BLaER1 (cell line): Measurements from ENCODE around the gene PLD1.
"Not testable (repeated sequence)": the region's sequence is repeated elsewhere in the genome, so short reads cannot be mapped to it uniquely, and the experiment has no call there.

Experiments
- H3K27ac ChIP-seq: shearing (Covaris generic); formaldehyde crosslinking; 2 replicates; pipeline ENCODE4 v1.8.1; 2022
- H3K27me3 ChIP-seq: shearing (Covaris generic); formaldehyde crosslinking; 2 replicates; pipeline ENCODE4 v1.8.1; 2022
- H3K36me3 ChIP-seq: shearing (Covaris generic); formaldehyde crosslinking; 2 replicates; pipeline ENCODE4 v1.8.1; 2022
- H3K4me1 ChIP-seq: shearing (Covaris generic); formaldehyde crosslinking; 2 replicates; pipeline ENCODE4 v1.8.1; 2022
- H3K4me2 ChIP-seq: shearing (Covaris generic); formaldehyde crosslinking; 2 replicates; pipeline ENCODE4 v1.8.1; 2022
- H3K4me3 ChIP-seq: shearing (Covaris generic); formaldehyde crosslinking; 2 replicates; pipeline ENCODE4 v1.8.1; 2022
- H3K9ac ChIP-seq: shearing (Covaris generic); formaldehyde crosslinking; 2 replicates; pipeline ENCODE4 v1.8.1; 2022
- H3K9me3 ChIP-seq: shearing (Covaris generic); formaldehyde crosslinking; 2 replicates; pipeline ENCODE4 v1.8.1; 2022
- H4K20me1 ChIP-seq: shearing (Covaris generic); formaldehyde crosslinking; 2 replicates; pipeline ENCODE4 v1.8.1; 2022
- Cebpa-rat ChIP-seq: shearing (Covaris generic); IDR thresholded peaks from 2 replicates; pipeline ENCODE4 v1.8.1; 2022

The PLD1 gene

DNA sequence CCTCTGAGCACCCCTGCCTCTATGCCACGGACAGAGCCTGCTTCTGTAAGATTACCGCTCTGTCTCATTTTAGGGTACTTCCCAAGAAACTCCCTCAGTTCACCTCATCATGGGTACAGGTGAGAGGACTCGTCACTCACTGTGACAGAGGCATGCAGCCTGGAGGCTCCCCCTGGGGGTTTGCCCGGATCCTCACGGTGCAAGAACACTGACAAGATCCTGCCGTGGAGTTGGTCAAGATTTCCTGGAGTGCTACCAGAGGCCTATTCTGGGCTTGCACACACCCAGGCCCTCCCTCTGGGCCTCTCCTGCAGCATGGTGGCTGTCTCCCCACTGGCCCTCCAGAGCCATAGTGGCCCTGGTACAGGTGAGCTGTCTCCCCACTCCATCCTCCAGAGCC, 247.0 kb downstream of the PLD1 start:
- TF ChIP-seq Cebpa-rat, result no peak
- Histone ChIP-seq H3K9ac (no peak overlapping the region), H3K36me3 (no peaks in the 10 kb centered on the region), H3K27ac (no peak overlapping the region), H3K9me3 (no peaks in the 10 kb centered on the region), H3K4me1 (no peaks in the 10 kb centered on the region), H4K20me1 (no peaks in the 10 kb centered on the region), H3K27me3 (no peaks in the 10 kb centered on the region), H3K4me3 (no peak overlapping the region), H3K4me2 (no peak overlapping the region)

DNA sequence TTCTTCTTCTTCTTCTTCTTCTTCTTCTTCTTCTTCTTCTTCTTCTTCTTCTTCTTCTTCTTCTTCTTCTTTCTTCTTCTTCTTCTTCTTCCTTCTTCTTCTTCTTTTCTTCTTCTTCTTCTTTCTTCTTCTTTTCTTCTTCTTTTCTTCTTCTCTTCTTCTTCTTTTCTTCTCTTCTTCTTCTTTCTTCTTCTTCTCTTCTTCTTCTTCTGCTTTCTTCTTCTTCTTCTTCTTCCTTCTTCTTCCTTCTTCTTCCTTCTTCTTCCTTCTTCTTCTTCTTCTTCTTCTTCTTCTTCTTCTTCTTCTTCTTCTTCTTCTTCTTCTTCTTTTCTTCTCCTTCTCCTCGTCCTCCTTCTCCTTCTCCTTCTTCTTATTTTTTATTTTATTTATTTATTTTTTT, 247.8 kb downstream of the PLD1 start:
- not testable (repeated sequence) for H3K9ac ChIP-seq, H4K20me1 ChIP-seq, H3K27ac ChIP-seq, H3K27me3 ChIP-seq, H3K36me3 ChIP-seq, H3K4me3 ChIP-seq, H3K4me1 ChIP-seq, H3K9me3 ChIP-seq, H3K4me2 ChIP-seq

DNA sequence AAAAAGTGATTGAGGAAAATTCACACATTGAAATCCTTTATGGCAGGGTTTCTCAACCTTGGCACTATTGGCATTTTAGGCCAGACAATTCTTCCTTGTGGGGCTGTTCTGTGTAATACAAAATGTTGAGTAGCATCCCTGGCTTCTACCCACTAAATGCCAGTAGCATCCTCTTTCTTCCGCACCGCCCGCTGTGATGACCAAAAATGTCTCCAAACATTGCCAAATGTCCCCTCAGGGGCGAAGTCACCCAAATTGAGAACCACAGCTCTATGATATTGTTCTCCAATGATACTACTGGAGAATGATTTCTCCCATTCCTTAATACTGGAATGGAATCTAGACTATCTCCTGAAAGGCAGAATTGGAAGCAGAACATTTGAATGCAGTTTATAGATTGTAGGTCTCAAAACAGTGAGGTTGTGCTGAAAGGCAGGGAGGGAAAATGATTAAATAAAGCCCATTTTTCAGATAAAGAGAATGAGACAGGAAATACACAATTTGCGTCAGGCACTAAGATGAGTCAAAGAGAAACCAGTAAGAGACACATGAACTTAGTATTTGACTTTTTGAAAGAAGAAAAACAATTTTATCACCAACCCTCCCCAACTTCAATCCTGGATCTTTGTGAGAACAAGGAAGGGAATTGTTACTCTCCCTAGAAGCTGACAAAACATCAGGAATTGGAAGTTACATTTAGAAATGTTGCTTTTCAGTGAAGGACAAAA, 248.5 kb downstream of the PLD1 start:
- Histone ChIP-seq H3K36me3 (no peaks in the 10 kb centered on the region), H3K4me3 (no peak overlapping the region), H4K20me1 (no peaks in the 10 kb centered on the region), H3K4me2 (no peak overlapping the region), H3K27ac (no peak overlapping the region), H3K27me3 (no peaks in the 10 kb centered on the region), H3K4me1 (no peaks in the 10 kb centered on the region), H3K9ac (no peak overlapping the region), H3K9me3 (no peaks in the 10 kb centered on the region)
- no peak for TF ChIP-seq Cebpa-rat

DNA sequence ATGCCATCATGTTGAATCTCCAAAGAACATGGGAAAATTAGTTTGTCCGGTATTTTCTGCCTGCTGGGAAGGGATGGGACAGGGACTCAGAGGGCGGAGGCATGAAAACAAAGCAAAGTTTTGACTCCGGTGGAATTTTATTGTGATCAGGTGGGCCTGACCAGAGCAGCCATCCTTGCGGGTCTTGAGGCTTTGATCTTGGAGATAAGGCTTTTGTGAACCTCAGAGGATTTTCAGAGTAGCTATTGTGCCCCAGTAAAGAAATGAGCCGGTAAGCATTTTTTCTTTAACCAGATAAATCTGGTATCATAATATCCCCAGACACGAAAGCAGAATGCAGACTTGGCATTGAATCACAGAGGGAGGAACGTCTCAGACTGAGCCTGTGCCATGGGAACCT, 250.7 kb downstream of the PLD1 start:
- H3K9ac ChIP-seq, result no peak overlapping the region
- TF ChIP-seq Cebpa-rat, result no peak
- H3K36me3 ChIP-seq, result no peaks in the 10 kb centered on the region
- H3K4me2 ChIP-seq, result no peak overlapping the region
- no peaks in the 10 kb centered on the region for H3K4me1 ChIP-seq
- no peaks in the 10 kb centered on the region for H3K27me3 ChIP-seq
- H3K4me3 ChIP-seq, result no peak overlapping the region
- H4K20me1 ChIP-seq, result no peaks in the 10 kb centered on the region
- no peaks in the 10 kb centered on the region for H3K9me3 ChIP-seq
- no peak overlapping the region for H3K27ac ChIP-seq

DNA sequence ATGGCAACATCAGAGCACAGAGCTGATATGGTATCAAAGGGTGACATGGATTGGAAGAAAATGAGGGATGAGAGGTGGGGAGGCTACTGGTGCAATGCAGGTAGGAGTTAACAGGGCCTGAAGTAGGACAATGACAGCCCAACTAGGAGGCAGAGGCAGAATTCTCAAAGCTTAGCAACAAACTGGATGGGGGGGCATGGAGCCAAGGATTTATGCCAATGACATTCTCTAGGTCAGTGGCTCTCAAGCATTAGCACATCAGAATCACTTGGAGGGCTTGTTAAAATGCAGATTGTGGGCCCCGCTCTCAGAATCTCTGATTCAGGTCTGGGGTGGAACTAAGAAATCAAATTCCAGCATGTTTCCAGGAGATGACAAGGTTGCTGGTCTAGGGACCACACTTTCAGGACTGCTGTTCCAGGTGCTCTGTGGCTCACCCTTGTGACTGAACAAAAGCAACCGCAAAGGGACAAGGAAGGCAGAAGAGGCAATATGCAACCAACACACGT, 252.0 kb downstream of the PLD1 start:
- Histone ChIP-seq H4K20me1 (no peaks in the 10 kb centered on the region), H3K9me3 (no peaks in the 10 kb centered on the region), H3K4me2 (no peak overlapping the region), H3K4me3 (no peak overlapping the region), H3K36me3 (no peaks in the 10 kb centered on the region), H3K4me1 (no peaks in the 10 kb centered on the region), H3K9ac (no peak overlapping the region), H3K27me3 (no peaks in the 10 kb centered on the region), H3K27ac (no peak overlapping the region)
- no peak for TF ChIP-seq Cebpa-rat

DNA sequence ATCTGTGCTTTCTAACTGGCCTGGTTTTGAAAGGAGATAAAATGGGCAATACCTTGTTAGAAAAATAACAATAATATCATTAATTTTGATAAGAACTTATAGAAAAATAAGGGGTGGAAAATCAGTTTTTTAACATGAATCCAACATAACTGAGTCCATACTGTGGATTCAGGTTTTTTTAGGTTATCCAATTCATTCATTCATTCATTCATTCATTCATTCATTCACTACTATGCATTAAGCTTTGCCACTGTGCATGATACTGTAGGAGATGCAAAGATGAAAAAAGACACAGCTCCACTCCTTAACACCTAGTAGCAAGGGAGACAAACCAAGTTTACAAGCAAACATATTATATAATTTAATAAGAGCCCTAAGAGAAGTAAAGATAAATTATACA, 253.1 kb downstream of the PLD1 start:
- Histone ChIP-seq H3K4me2 (no peak overlapping the region), H3K4me3 (no peak overlapping the region), H3K4me1 (no peaks in the 10 kb centered on the region), H3K36me3 (no peaks in the 10 kb centered on the region), H3K27me3 (no peaks in the 10 kb centered on the region), H4K20me1 (no peaks in the 10 kb centered on the region), H3K9ac (no peak overlapping the region), H3K9me3 (no peaks in the 10 kb centered on the region), H3K27ac (no peak overlapping the region)
- no peak for TF ChIP-seq Cebpa-rat

DNA sequence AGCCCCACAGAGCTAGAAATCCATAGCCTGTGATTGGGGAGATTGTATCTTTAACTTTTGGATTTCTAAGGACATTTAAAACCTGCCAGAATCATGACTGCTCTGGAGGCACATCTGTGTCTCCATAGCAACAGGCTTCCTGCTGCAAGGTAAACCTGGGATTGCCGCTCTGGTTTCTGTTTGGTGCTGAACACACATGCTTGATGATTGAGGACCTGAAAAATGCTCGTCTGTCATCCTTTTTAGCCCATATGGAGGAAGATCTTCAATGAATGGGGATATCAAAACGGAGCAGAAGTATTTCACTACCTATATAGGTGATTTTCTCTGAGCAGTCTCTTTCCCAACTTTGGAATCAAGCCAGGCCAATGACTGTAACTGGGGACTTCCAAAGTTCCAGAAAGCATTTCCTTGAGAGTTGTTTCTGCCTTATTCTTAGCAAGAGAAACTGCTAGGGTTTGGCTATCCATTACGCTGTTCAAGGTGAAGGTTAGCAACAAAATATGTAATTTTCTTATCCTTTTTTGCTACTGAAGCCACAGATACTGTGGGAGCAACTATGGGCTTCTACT, 253.6 kb downstream of the PLD1 start:
- Histone ChIP-seq H3K9ac (no peak overlapping the region), H4K20me1 (no peaks in the 10 kb centered on the region), H3K4me2 (no peak overlapping the region), H3K36me3 (no peaks in the 10 kb centered on the region), H3K27me3 (no peaks in the 10 kb centered on the region), H3K27ac (no peak overlapping the region), H3K9me3 (no peaks in the 10 kb centered on the region), H3K4me3 (no peak overlapping the region), H3K4me1 (no peaks in the 10 kb centered on the region)
- no peak for TF ChIP-seq Cebpa-rat

DNA sequence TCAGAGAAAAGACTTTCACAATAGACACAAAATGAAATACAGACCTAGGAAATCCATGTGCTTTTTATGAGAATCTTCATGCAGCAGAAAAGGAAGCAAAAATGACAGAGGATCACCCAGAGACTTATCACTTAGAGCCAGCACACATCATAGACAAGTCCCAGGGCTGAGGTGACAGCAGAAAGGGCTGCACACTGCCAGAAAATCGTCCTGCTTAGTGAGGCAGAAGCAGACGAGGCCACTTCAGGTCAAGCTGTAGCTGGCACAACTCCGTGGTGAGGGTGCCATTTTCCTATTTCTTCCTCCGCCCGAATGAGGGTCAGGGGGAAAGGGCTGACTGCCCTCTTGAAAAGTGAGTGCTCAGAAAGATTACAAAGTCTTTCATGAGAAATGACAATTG, 254.1 kb downstream of the PLD1 start:
- TF ChIP-seq Cebpa-rat, result no peak
- no peak overlapping the region for H3K9ac ChIP-seq

DNA sequence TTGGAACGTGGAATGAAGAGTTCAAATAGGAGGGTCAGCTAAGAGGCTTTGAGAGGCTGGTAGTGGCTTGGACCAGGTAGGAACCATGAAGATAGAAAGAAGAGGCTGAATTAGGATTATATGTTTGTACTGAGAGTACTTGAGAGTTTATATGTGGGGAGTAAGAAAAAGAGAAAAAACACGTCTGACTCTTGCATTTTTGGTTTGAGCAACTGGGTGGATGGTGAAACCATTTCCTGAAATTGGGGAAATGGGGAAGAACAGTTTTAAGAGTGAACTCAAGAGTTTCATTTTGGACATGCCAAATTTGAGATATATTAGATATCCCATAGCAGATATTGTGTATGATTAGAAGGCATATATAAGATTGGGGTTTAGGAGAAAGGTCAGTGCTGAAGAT, 257.2 kb downstream of the PLD1 start:
- no peak overlapping the region for H3K27ac ChIP-seq
- H3K9me3 ChIP-seq, result no peaks in the 10 kb centered on the region
- no peaks in the 10 kb centered on the region for H4K20me1 ChIP-seq
- H3K4me3 ChIP-seq, result no peak overlapping the region
- no peak overlapping the region for H3K4me2 ChIP-seq
- H3K36me3 ChIP-seq, result no peaks in the 10 kb centered on the region
- no peak overlapping the region for H3K9ac ChIP-seq
- no peaks in the 10 kb centered on the region for H3K4me1 ChIP-seq
- no peaks in the 10 kb centered on the region for H3K27me3 ChIP-seq
- no peak for TF ChIP-seq Cebpa-rat

More for the DNA sequence above, 254.1 kb downstream of the PLD1 start:
- Histone ChIP-seq H3K9me3 (no peaks in the 10 kb centered on the region), H3K27ac (no peak overlapping the region), H3K4me1 (no peaks in the 10 kb centered on the region), H3K27me3 (no peaks in the 10 kb centered on the region), H3K4me2 (no peak overlapping the region), H3K36me3 (no peaks in the 10 kb centered on the region), H3K4me3 (no peak overlapping the region), H4K20me1 (no peaks in the 10 kb centered on the region)

DNA sequence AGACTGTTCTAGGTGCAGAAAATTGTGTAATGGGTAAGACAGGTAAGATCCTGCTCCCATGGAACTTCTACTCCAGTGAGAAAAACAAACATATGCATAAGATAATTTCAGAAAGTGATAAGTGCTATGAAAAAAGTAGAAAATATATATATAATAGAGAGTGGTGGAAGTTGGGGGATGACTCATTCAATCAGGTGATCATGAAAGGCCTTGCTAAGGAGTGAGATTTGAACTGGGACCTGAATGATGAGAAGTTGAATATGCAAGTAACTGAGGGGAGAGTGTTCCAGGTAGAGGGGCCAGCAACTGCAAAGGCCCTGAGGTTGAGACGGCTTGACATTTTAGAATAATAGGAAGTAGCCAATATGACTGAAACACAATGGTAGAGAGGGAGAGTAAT, 257.8 kb downstream of the PLD1 start:
- Histone ChIP-seq H4K20me1 (no peaks in the 10 kb centered on the region), H3K4me2 (no peak overlapping the region), H3K36me3 (no peaks in the 10 kb centered on the region), H3K9me3 (no peaks in the 10 kb centered on the region), H3K4me3 (no peak overlapping the region), H3K27me3 (no peaks in the 10 kb centered on the region), H3K9ac (no peak overlapping the region), H3K27ac (no peak overlapping the region), H3K4me1 (no peaks in the 10 kb centered on the region)
- TF ChIP-seq Cebpa-rat, result no peak
